Mesenchymal stem cell (in vitro differentiated cells and primary cell): Measurements from ENCODE around the gene CLEC4D. TPM values are rescaled to one million over a fixed set of nuclear protein-coding genes. Genes with fewer than 3 reads are reported as not detected.

Experiments
- DNase-seq: peaks from one replicate; pipeline ENCODE4 v3.0.0-alpha.2; 2013
- H2AFZ ChIP-seq: one replicate; pipeline ENCODE4 v1.6.1; 2013; ENCODE audit warnings: low read depth, mild to moderate bottlenecking, control low read depth, inconsistent platforms, low read length, moderate library complexity
- H2AK5ac ChIP-seq: 2 replicates; pipeline ENCODE4 v1.6.1; 2013; ENCODE audit warnings: low read length, moderate library complexity, mild to moderate bottlenecking, inconsistent platforms; ENCODE audit not compliant: severe bottlenecking
- H2BK120ac ChIP-seq: one replicate; pipeline ENCODE4 v1.6.1; 2013; ENCODE audit warnings: low read depth, mild to moderate bottlenecking, inconsistent platforms, low read length, moderate library complexity
- H2BK12ac ChIP-seq, 2 experiments: one replicate each; pipeline ENCODE4 v1.6.1; 2013; ENCODE audit warnings: inconsistent platforms in 2 of 2, low read length in 2 of 2, mild to moderate bottlenecking in 2 of 2, moderate library complexity in 2 of 2, control low read depth in 1 of 2
- H2BK15ac ChIP-seq: one replicate; pipeline ENCODE4 v1.6.1; 2013; ENCODE audit warnings: mild to moderate bottlenecking, low read depth, inconsistent platforms; ENCODE audit not compliant: poor library complexity, severe bottlenecking
- H2BK5ac ChIP-seq: 2 replicates; pipeline ENCODE4 v1.6.1; 2013; ENCODE audit warnings: low read depth, mild to moderate bottlenecking, low read length, control low read depth, inconsistent platforms; ENCODE audit not compliant: poor library complexity, severe bottlenecking
- H3K14ac ChIP-seq, 2 experiments: one replicate each; pipeline ENCODE4 v1.6.1; 2013; ENCODE audit warnings: inconsistent platforms in 2 of 2, low read length in 2 of 2, control low read depth in 1 of 2, mild to moderate bottlenecking in 1 of 2, moderate library complexity in 1 of 2
- H3K18ac ChIP-seq, 2 experiments: one replicate each; pipeline ENCODE4 v1.6.1; 2013; ENCODE audit warnings: inconsistent platforms in 2 of 2, low read length in 2 of 2, control low read depth in 1 of 2, low read depth in 1 of 2, mild to moderate bottlenecking in 1 of 2
- H3K23ac ChIP-seq, 2 experiments: one replicate each; pipeline ENCODE4 v1.6.1; 2013; ENCODE audit warnings: inconsistent platforms in 2 of 2, low read length in 2 of 2, mild to moderate bottlenecking in 2 of 2, moderate library complexity in 2 of 2, control low read depth in 1 of 2
- H3K27ac ChIP-seq: 2 replicates; pipeline ENCODE4 v1.5.1; 2013; ENCODE audit warnings: mild to moderate bottlenecking, moderate library complexity, low read length, control low read depth, inconsistent platforms; ENCODE audit not compliant: poor library complexity, severe bottlenecking
- H3K27me3 ChIP-seq, 2 experiments: 2 replicates each; pipeline versions ENCODE4 v1.6.1 to v1.7.0; 2013; ENCODE audit warnings: low read length in 2 of 2, mild to moderate bottlenecking in 2 of 2, moderate library complexity in 2 of 2, control low read depth in 1 of 2, inconsistent platforms in 1 of 2; ENCODE audit not compliant: control insufficient read depth in 1 of 2, insufficient read depth in 1 of 2
- H3K36me3 ChIP-seq, 2 experiments: 2 replicates each; pipeline versions ENCODE4 v1.6.1 to v1.7.0; 2013; ENCODE audit warnings: low read length in 2 of 2, control low read depth in 1 of 2, inconsistent platforms in 1 of 2, low read depth in 1 of 2, mild to moderate bottlenecking in 1 of 2; ENCODE audit not compliant: insufficient read depth in 2 of 2, control insufficient read depth in 1 of 2
- H3K4ac ChIP-seq, 2 experiments: one replicate each; pipeline ENCODE4 v1.6.1; 2013; ENCODE audit warnings: inconsistent platforms in 2 of 2, low read length in 2 of 2, mild to moderate bottlenecking in 2 of 2, moderate library complexity in 2 of 2, control low read depth in 1 of 2, low read depth in 1 of 2
- H3K4me1 ChIP-seq: 2 replicates; pipeline ENCODE4 v1.6.1; 2013; ENCODE audit warnings: low read depth, low read length, control low read depth; ENCODE audit not compliant: control insufficient read depth, insufficient read depth
- H3K4me2 ChIP-seq: 2 replicates; pipeline ENCODE4 v1.6.1; 2013; ENCODE audit warnings: low read length, mild to moderate bottlenecking, inconsistent platforms; ENCODE audit not compliant: poor library complexity, severe bottlenecking
- H3K4me3 ChIP-seq, 2 experiments: 2 replicates each; pipeline versions ENCODE4 v1.5.1 to v1.7.0; 2013; ENCODE audit warnings: low read length in 2 of 2, mild to moderate bottlenecking in 2 of 2, control low read depth in 1 of 2, low read depth in 1 of 2; ENCODE audit not compliant: insufficient read depth in 1 of 2
- H3K79me1 ChIP-seq: replicated peaks from 2 replicates; pipeline ENCODE4 v1.6.1; 2013; ENCODE audit warnings: mild to moderate bottlenecking, control low read depth, low read length, inconsistent platforms; ENCODE audit not compliant: poor library complexity, severe bottlenecking
- H3K9ac ChIP-seq: 2 replicates; pipeline ENCODE4 v1.7.0; 2013; ENCODE audit warnings: mild to moderate bottlenecking, low read length, moderate library complexity
- H3K9me3 ChIP-seq: 2 replicates; pipeline ENCODE4 v1.7.0; 2013; ENCODE audit warnings: mild to moderate bottlenecking, low read length; ENCODE audit not compliant: control insufficient read depth
- H4K8ac ChIP-seq: one replicate; pipeline ENCODE4 v1.6.1; 2013; ENCODE audit warnings: inconsistent platforms, mild to moderate bottlenecking, low read length, moderate library complexity
- H4K91ac ChIP-seq: one replicate; pipeline ENCODE4 v1.6.1; 2013; ENCODE audit warnings: mild to moderate bottlenecking, low read length, inconsistent platforms
- WGBS: methylation state at CpG from one replicate; pipeline ENCODE4 v1.1.7; 2013; ENCODE audit warnings: mixed read lengths; 5-methylcytosine and 5-hydroxymethylcytosine counted together
- polyA plus RNA-seq, 2 experiments: library from polyadenylated mRNA; stranded (reverse); fragments of 200-250 nt; gene quantifications; one replicate each; pipeline ENCODE4 v1.2.3, GENCODE V29; 2013

The CLEC4D gene
- not detected for polyA plus RNA-seq (2013, experiment 1 of 2)
- not detected for polyA plus RNA-seq (2013, experiment 2 of 2)

GRCh38 chr12:8513256-8513655 is at the start of gene CLEC4D:
TSS of gene CLEC4D (plus strand) at chr12:8513503. CDS start at chr12:8513733, 230 bp downstream.
- no peaks in the 10 kb centered on the region for H3K36me3 ChIP-seq
- H3K14ac ChIP-seq, result no peak within 1 kb of the TSS
- H2AFZ ChIP-seq, result no peak within 1 kb of the TSS
- no peak within 1 kb of the TSS for H2BK12ac ChIP-seq
- H3K27ac ChIP-seq, result no peak within 1 kb of the TSS
- no peak within 1 kb of the TSS for H3K4me2 ChIP-seq
- H2BK120ac ChIP-seq, result no peak within 1 kb of the TSS
- H2BK15ac ChIP-seq, result no peak within 1 kb of the TSS
- H3K9ac ChIP-seq, result no peak within 1 kb of the TSS
- H3K4ac ChIP-seq, result no peak within 1 kb of the TSS
- WGBS, result 90% methylated on average over 2 of the region's 4 CpGs
- no peaks in the 10 kb centered on the region for H3K4me1 ChIP-seq
- H3K18ac ChIP-seq, result no peak within 1 kb of the TSS
- H4K8ac ChIP-seq, result no peak within 1 kb of the TSS
- no peaks in the 10 kb centered on the region for H3K79me1 ChIP-seq
- H3K23ac ChIP-seq, result no peak within 1 kb of the TSS
- DNase-seq, result no peak
- no peak within 1 kb of the TSS for H4K91ac ChIP-seq
- peaks cover 0 to 17% of the 10 kb centered on the region in 2 experiments for H3K27me3 ChIP-seq
- H3K9me3 ChIP-seq, result no peaks in the 10 kb centered on the region
- H3K4me3 ChIP-seq, result no peak within 1 kb of the TSS
- H2BK5ac ChIP-seq, result no peak within 1 kb of the TSS
- no peak within 1 kb of the TSS for H2AK5ac ChIP-seq

DNA sequence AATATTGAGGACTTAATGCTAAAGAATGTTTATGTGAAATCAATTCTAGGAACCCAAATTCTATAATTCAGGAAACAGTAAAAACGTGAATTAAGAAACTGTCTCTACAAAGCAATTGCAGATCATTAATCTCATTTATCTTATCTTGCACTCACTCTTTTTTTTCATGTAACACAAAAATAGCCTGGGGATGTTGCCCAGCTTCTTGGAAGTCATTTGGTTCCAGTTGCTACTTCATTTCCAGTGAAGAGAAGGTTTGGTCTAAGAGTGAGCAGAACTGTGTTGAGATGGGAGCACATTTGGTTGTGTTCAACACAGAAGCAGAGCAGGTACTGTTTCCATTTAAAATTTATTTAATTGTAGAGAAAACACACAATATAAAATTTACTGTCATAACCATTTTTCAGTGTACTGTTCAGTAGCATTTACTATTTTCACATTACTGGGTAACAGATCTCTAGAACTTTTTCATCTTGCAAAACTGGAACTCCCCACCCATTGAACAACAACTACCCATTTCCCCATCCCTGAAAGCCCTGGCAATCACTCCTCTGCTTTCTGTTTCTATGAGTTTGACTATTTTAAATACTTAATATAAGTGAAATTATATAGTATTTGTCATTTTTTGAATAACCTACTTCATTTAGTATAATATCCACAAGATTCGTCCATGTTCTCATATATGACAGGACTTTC is 47.9 kb upstream of the CLEC4D start:
- Histone ChIP-seq H3K9ac (no peak overlapping the region), H3K4ac (no peak overlapping the region), H3K23ac (no peak overlapping the region), H3K4me3 (no peak overlapping the region), H3K18ac (no peak overlapping the region), H2BK15ac (no peak overlapping the region), H2BK12ac (no peak overlapping the region), H2BK5ac (no peak overlapping the region), H3K27ac (no peak overlapping the region), H4K8ac (no peak overlapping the region), H3K4me1 (no peaks in the 10 kb centered on the region), H3K79me1 (no peaks in the 10 kb centered on the region), H4K91ac (no peak overlapping the region), H3K9me3 (peaks cover 15% of the 10 kb centered on the region), H3K27me3 (no peaks in the 10 kb centered on the region), H2AK5ac (no peak overlapping the region), H3K4me2 (no peak overlapping the region), H3K14ac (no peak overlapping the region), H2BK120ac (no peak overlapping the region), H3K36me3 (no peaks in the 10 kb centered on the region), H2AFZ (no peak overlapping the region)
- no peak for DNase-seq
- 0% methylated on average over 1 of the region's 2 CpGs for WGBS

GRCh38 chr12:8466241-8466640 is 47.1 kb upstream of the CLEC4D start:
- H3K4ac ChIP-seq, result no peak overlapping the region
- H3K4me2 ChIP-seq, result no peak overlapping the region
- H3K4me3 ChIP-seq, result no peak overlapping the region
- H3K9me3 ChIP-seq, result peaks cover 15% of the 10 kb centered on the region
- DNase-seq, result no peak
- H3K79me1 ChIP-seq, result no peaks in the 10 kb centered on the region
- no peak overlapping the region for H3K14ac ChIP-seq
- H4K91ac ChIP-seq, result no peak overlapping the region
- H3K36me3 ChIP-seq, result no peaks in the 10 kb centered on the region
- no peak overlapping the region for H3K9ac ChIP-seq
- no peak overlapping the region for H4K8ac ChIP-seq
- no peak overlapping the region for H3K27ac ChIP-seq
- H2BK120ac ChIP-seq, result no peak overlapping the region
- no peak overlapping the region for H3K18ac ChIP-seq
- no peak overlapping the region for H2AK5ac ChIP-seq
- H2BK5ac ChIP-seq, result no peak overlapping the region
- H2BK12ac ChIP-seq, result no peak overlapping the region
- no peak overlapping the region for H2AFZ ChIP-seq
- H2BK15ac ChIP-seq, result no peak overlapping the region
- H3K27me3 ChIP-seq, result no peaks in the 10 kb centered on the region
- no peak overlapping the region for H3K23ac ChIP-seq
- no peaks in the 10 kb centered on the region for H3K4me1 ChIP-seq

GRCh38 chr12:8471090-8471489 is 42.2 kb upstream of the CLEC4D start:
- Histone ChIP-seq H4K8ac (no peak overlapping the region), H3K23ac (no peak overlapping the region), H2BK120ac (no peak overlapping the region), H3K18ac (no peak overlapping the region), H3K4me3 (no peak overlapping the region), H3K14ac (no peak overlapping the region), H3K4me2 (no peak overlapping the region), H3K9ac (no peak overlapping the region), H4K91ac (no peak overlapping the region), H2BK12ac (no peak overlapping the region), H2AK5ac (no peak overlapping the region), H2BK15ac (no peak overlapping the region), H3K79me1 (no peaks in the 10 kb centered on the region), H3K4ac (no peak overlapping the region), H2AFZ (no peak overlapping the region), H3K9me3 (peaks cover 15% of the 10 kb centered on the region), H3K27ac (no peak overlapping the region), H3K36me3 (no peaks in the 10 kb centered on the region), H3K4me1 (no peaks in the 10 kb centered on the region), H2BK5ac (no peak overlapping the region), H3K27me3 (no peaks in the 10 kb centered on the region)
- WGBS, result 75% methylated on average over 1 of the region's 1 CpG
- no peak for DNase-seq
